Activated naive CD8-positive, alpha-beta T cell treated with anti-CD3 and anti-CD28 coated beads, Interleukin-2, amount 50 U/mL, for 24 hours (primary cell): ENCODE results near the gene MYH11.

Experiments used
- ATAC-seq: fragments of 150-1000 bp; cut with Tn5 transposase; one replicate; pipeline ENCODE4 v1.10.0; 2021
- DNase-seq: peaks from one replicate; pipeline ENCODE4 v3.0.0; 2021
- H3K27ac Mint-ChIP-seq: one replicate; pipeline ENCODE4 v1.8.0; 2021; ENCODE audit warnings: mild to moderate bottlenecking, mixed read lengths
- H3K27me3 Mint-ChIP-seq: one replicate; pipeline ENCODE4 v1.8.0; 2021; ENCODE audit warnings: mixed read lengths
- H3K36me3 Mint-ChIP-seq: one replicate; pipeline ENCODE4 v1.8.0; 2021; ENCODE audit warnings: low read depth, mixed read lengths
- H3K4me1 Mint-ChIP-seq: one replicate; pipeline ENCODE4 v1.8.0; 2021; ENCODE audit warnings: mixed read lengths
- H3K4me3 Mint-ChIP-seq: one replicate; pipeline ENCODE4 v1.8.0; 2021; ENCODE audit warnings: mild to moderate bottlenecking, moderate library complexity, mixed read lengths
- H3K9me3 Mint-ChIP-seq: one replicate; pipeline ENCODE4 v1.8.0; 2021; ENCODE audit warnings: mixed read lengths

Gene MYH11

GRCh38 chr16:15836965-15837611, 19.7 kb downstream of the MYH11 start:
- Mint-ChIP-seq H3K27ac (no peak overlapping the region), H3K9me3 (no peaks in the 10 kb centered on the region), H3K4me1 (peaks cover 10% of the 10 kb centered on the region), H3K36me3 (no peaks in the 10 kb centered on the region), H3K27me3 (no peaks in the 10 kb centered on the region), H3K4me3 (no peak overlapping the region)
- DNase-seq (no peak), ATAC-seq (no peak)

GRCh38 chr16:15836074-15836473, 20.8 kb downstream of the MYH11 start:
- H3K4me3 Mint-ChIP-seq = no peak overlapping the region
- DNase-seq (no peak), ATAC-seq (no peak)
- no peaks in the 10 kb centered on the region for H3K9me3 Mint-ChIP-seq
- H3K4me1 Mint-ChIP-seq = peaks cover 10% of the 10 kb centered on the region
- no peaks in the 10 kb centered on the region for H3K36me3 Mint-ChIP-seq
- no peaks in the 10 kb centered on the region for H3K27me3 Mint-ChIP-seq
- H3K27ac Mint-ChIP-seq = no peak overlapping the region

DNA sequence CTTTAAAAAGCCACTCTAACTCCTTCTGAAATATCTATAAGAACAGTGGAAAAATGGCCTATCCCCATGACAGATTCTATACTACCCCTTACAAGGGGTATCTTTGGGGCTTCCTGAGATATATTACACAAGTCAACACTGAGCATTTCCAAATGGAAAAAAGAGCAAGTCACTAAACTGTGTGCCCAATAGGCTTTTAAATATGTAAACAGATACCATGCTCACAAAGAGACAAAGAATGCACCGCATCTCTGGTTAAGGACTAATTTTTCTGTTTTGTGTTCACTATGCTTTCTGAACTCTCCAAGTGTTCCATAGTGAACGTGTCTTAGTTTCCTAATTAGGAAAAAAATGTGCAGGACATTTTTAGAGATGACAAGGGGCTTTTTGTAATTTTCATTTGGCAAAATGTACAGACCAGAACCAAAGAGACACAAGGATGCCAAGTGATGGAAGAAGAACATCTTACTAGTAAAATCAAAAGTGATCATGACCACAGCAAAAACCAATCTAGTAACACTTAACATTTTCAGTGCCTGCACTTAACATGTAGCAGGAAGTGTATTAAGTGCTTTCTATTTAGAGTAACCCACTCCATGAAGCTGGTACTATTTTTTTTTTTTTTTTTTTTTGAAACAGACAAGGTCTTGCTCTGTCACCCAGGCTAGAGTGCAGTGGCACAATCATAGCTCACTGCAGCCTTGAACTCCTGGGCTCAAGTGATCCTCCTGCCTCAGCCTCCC, 21.5 kb downstream of the MYH11 start:
- no peaks in the 10 kb centered on the region for H3K36me3 Mint-ChIP-seq
- H3K9me3 Mint-ChIP-seq = no peaks in the 10 kb centered on the region
- ATAC-seq (peak; percentile 69), DNase-seq (no peak)
- H3K4me3 Mint-ChIP-seq = no peak overlapping the region
- H3K4me1 Mint-ChIP-seq = peaks cover 10% of the 10 kb centered on the region
- H3K27me3 Mint-ChIP-seq = no peaks in the 10 kb centered on the region
- H3K27ac Mint-ChIP-seq = no peak overlapping the region

DNA sequence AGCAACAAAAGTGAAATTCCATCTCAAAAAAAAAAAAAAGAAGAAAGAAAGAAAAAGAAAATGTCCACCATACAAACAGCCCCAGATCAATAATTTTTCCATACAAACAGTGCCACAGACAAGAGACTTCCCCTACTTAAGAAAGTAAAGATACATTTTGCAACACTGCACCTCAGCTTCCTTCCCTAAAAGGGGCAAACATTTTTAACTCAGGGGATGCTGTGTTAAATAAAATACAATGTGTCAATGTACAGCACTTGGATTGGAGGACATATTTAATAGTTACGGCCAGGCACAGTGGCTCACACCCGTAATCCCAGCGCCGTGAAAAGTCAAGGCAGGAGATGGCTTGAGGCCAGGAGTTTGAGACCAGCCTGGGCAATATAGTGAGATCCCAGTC, 22.3 kb downstream of the MYH11 start:
- DNase-seq (no peak), ATAC-seq (no peak)
- Mint-ChIP-seq H3K4me3 (no peak overlapping the region), H3K27me3 (no peaks in the 10 kb centered on the region), H3K4me1 (peaks cover 10% of the 10 kb centered on the region), H3K9me3 (no peaks in the 10 kb centered on the region), H3K27ac (no peak overlapping the region), H3K36me3 (no peaks in the 10 kb centered on the region)

DNA sequence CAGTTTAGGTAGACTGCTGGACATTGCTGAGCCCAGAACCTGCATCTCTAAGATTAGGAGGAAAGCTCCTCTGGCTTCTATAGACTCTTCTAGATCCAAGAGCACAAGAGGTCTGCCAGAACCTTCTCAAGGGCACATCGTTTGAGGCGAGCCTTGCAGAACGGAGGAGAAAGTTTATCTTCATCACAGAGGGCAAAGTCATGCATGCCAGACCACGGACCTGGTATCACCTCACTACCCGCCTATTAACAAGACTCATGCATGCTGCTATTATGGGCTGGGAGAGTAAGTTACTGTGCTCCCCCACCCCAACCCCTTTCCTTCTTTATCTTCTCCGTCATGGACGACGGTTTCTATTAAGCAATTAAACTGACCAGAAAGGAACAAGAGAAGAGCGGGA, 23.3 kb downstream of the MYH11 start:
- H3K36me3 Mint-ChIP-seq = no peaks in the 10 kb centered on the region
- H3K4me1 Mint-ChIP-seq = peaks cover 10% of the 10 kb centered on the region
- ATAC-seq (no peak), DNase-seq (no peak)
- no peak overlapping the region for H3K27ac Mint-ChIP-seq
- peaks cover 1% of the 10 kb centered on the region for H3K27me3 Mint-ChIP-seq
- no peaks in the 10 kb centered on the region for H3K9me3 Mint-ChIP-seq
- H3K4me3 Mint-ChIP-seq = no peak overlapping the region

- Mint-ChIP-seq H3K36me3 (no peaks in the 10 kb centered on the region), H3K27me3 (peaks cover 2% of the 10 kb centered on the region), H3K9me3 (no peaks in the 10 kb centered on the region), H3K4me1 (peaks cover 10% of the 10 kb centered on the region), H3K27ac (no peak overlapping the region), H3K4me3 (no peak overlapping the region)
- DNase-seq (no peak), ATAC-seq (no peak)
These were observed 24.6 kb downstream of the MYH11 start for GRCh38 chr16:15832241-15832640.

- H3K27me3 Mint-ChIP-seq = peaks cover 2% of the 10 kb centered on the region
- H3K4me3 Mint-ChIP-seq = no peak overlapping the region
- no peak overlapping the region for H3K27ac Mint-ChIP-seq
- no peaks in the 10 kb centered on the region for H3K9me3 Mint-ChIP-seq
- no peaks in the 10 kb centered on the region for H3K36me3 Mint-ChIP-seq
- H3K4me1 Mint-ChIP-seq = peaks cover 9% of the 10 kb centered on the region
- DNase-seq = no peak
- no peak for ATAC-seq
These were observed 25.9 kb downstream of the MYH11 start for GRCh38 chr16:15830832-15831451.

GRCh38 chr16:15829460-15829859, 27.4 kb downstream of the MYH11 start:
- Mint-ChIP-seq H3K27me3 (peaks cover 4% of the 10 kb centered on the region), H3K4me3 (no peak overlapping the region), H3K9me3 (no peaks in the 10 kb centered on the region), H3K36me3 (no peaks in the 10 kb centered on the region), H3K4me1 (no peaks in the 10 kb centered on the region), H3K27ac (no peak overlapping the region)
- DNase-seq (no peak), ATAC-seq (no peak)

DNA sequence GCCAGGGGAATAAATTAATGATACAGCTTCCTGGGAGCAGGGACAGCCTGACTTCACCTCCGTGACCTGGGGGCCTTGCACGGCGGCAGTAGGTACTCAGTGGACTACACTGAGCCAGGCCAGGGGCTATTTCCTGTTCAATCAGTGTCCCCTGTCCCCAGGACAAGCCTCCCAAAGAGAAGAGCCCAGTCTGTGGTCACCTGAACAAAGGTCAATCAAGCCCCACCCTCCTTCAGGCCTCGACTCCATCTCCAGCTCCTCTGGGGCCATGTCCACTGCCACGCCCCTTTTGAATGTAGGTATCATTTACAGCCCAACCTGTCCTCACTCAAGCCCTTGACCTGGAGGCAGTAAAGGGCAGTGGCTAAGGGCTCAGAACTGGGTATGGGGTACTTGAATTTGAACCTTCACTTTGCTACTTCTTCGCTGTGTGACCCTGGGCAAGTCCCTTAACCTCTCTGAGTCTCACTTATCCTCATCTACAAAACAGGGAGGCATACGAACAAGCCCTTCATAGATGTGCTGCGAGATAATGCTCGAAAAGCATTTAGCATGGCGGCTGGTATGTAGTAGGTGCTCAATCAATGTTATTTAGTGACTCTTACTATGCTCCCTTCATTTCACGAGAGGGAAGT, 29.0 kb downstream of the MYH11 start:
- ATAC-seq (no peak), DNase-seq (no peak)
- Mint-ChIP-seq H3K9me3 (no peaks in the 10 kb centered on the region), H3K36me3 (no peaks in the 10 kb centered on the region), H3K27ac (no peak overlapping the region), H3K27me3 (peaks cover 4% of the 10 kb centered on the region), H3K4me3 (no peak overlapping the region), H3K4me1 (no peaks in the 10 kb centered on the region)

DNA sequence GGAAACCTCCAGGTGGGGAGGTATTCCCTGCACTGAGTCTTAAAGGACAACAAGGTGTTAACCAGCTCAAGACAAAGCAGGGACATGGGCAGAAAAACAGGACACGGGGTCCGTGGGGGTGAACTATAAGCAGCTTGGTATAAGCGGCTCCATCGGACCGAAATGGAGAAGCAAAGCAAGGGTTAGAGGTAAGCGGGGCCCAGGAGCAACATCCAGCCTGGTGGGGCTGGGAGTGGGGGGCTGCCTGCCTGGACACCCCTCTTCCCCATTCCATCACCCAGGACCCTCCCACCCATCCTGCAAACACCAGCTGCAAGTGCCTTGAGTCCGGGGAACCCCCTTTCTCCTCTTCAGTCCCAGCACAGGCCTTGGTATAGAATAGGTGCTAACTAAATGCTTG, 29.5 kb downstream of the MYH11 start:
- H3K4me3 Mint-ChIP-seq = no peak overlapping the region
- H3K36me3 Mint-ChIP-seq = no peaks in the 10 kb centered on the region
- peaks cover 4% of the 10 kb centered on the region for H3K27me3 Mint-ChIP-seq
- DNase-seq = no peak
- no peaks in the 10 kb centered on the region for H3K9me3 Mint-ChIP-seq
- H3K27ac Mint-ChIP-seq = no peak overlapping the region
- no peak for ATAC-seq
- no peaks in the 10 kb centered on the region for H3K4me1 Mint-ChIP-seq

DNA sequence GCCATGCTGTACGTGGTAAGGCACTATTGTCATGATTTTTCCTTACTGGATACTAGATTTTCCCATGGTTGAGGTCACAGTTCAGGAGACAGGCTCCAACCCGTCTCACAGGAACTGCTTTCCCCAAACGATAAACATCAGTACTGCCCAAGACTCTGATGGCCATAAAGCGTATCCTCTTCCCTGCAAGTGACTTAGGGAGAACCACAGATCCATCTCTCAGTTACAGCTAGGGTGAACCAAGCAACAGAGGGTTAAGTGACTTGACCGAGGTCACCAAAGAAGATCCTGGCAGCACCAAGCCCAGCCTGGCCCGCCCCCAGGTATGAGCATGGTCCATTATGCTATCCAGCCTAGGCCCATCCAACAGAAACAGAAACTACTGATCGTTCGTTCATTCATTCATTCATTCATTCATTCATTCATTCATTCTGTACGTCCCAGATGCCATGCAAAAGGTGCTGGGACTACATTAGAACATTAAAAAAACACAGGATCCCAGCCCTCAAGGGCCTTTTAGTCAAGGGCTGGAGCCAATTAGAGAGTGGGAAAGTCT, 31.0 kb downstream of the MYH11 start:
- Mint-ChIP-seq H3K27ac (no peak overlapping the region), H3K9me3 (no peaks in the 10 kb centered on the region), H3K4me3 (no peak overlapping the region), H3K27me3 (peaks cover 4% of the 10 kb centered on the region), H3K4me1 (no peaks in the 10 kb centered on the region), H3K36me3 (no peaks in the 10 kb centered on the region)
- ATAC-seq (no peak), DNase-seq (no peak)

DNA sequence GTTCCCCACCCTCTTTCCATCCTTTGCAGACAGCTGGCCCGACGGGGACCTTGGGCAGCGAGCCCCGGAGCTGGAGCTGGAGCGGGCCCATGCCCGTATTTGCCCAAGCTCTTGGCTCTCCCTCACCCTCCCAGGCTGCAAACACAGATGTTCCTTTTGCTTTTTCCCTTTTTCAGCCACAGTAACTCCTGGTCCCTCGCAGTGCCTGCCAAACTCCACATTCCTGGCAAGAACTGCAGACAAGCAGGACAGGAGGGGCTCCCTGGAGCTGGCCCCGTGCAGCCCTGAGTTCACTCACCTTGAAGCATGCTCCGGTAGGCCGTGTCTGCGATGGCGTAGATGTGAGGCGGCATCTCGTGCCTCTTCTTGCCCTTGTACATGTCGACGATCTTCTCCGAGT, 33.9 kb downstream of the MYH11 start:
- Mint-ChIP-seq H3K27me3 (peaks cover 2% of the 10 kb centered on the region), H3K4me1 (no peaks in the 10 kb centered on the region), H3K36me3 (no peaks in the 10 kb centered on the region), H3K9me3 (no peaks in the 10 kb centered on the region), H3K4me3 (no peak overlapping the region), H3K27ac (no peak overlapping the region)
- ATAC-seq = no peak
- no peak for DNase-seq

DNA sequence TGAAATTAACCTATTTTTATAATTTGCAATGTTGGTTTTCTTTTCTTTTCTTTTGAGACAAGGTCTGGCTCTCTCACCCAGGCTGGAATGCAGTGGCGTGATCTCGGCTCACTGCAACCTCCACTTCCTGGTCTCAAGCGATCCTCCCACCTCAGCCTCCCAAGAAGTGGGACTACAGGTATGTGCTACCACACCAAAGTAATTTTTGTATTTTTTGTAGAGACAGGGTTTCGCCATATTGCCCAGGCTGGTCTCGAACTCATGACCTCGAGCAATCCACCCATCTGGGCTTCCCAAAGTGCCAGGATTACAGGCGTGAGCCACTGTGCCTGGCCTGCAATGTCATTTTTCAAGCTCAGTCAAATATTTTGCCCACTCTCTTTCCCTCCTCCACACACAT, 36.0 kb downstream of the MYH11 start:
- Mint-ChIP-seq H3K4me3 (no peak overlapping the region), H3K9me3 (peaks cover 6% of the 10 kb centered on the region), H3K27ac (no peak overlapping the region), H3K4me1 (no peaks in the 10 kb centered on the region), H3K27me3 (peaks cover 2% of the 10 kb centered on the region), H3K36me3 (no peaks in the 10 kb centered on the region)
- ATAC-seq = no peak
- DNase-seq = no peak

GRCh38 chr16:15819046-15819445, 37.8 kb downstream of the MYH11 start:
- Mint-ChIP-seq H3K9me3 (peaks cover 12% of the 10 kb centered on the region), H3K4me3 (no peak overlapping the region), H3K4me1 (no peaks in the 10 kb centered on the region), H3K27me3 (peaks cover 4% of the 10 kb centered on the region), H3K27ac (no peak overlapping the region), H3K36me3 (no peaks in the 10 kb centered on the region)
- ATAC-seq (no peak), DNase-seq (no peak)

DNA sequence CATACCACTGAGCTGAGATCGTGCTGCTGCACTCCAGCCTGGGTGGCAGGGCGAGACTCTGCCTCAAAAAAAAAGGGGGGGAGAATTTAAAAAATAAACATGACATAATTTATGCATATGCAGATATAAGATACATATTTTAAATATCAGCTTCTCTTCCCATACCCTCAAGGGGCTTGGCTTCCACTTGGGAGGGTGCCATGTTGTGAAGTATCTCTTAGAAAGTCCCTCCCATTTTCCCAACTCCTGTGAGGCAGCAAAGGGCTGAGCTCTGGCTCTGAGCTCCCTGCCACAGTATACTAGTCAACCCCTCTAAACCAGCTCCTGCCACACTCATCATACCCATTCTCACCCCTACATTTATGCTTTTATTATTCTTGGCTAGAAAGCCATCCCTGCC, 39.4 kb downstream of the MYH11 start:
- H3K36me3 Mint-ChIP-seq = no peaks in the 10 kb centered on the region
- peaks cover 6% of the 10 kb centered on the region for H3K27me3 Mint-ChIP-seq
- H3K9me3 Mint-ChIP-seq = peaks cover 12% of the 10 kb centered on the region
- no peak overlapping the region for H3K27ac Mint-ChIP-seq
- H3K4me1 Mint-ChIP-seq = no peaks in the 10 kb centered on the region
- DNase-seq (no peak), ATAC-seq (no peak)
- H3K4me3 Mint-ChIP-seq = no peak overlapping the region
